Raji (cell line): ENCODE results near the gene PREX1.

Experiments
- POLR2A ChIP-seq: IDR thresholded peaks from 2 replicates; pipeline ENCODE4 v1.6.1; 2011; ENCODE audit warnings: low read depth, low read length, control low read depth; ENCODE audit not compliant: insufficient read depth

PREX1 gene

DNA sequence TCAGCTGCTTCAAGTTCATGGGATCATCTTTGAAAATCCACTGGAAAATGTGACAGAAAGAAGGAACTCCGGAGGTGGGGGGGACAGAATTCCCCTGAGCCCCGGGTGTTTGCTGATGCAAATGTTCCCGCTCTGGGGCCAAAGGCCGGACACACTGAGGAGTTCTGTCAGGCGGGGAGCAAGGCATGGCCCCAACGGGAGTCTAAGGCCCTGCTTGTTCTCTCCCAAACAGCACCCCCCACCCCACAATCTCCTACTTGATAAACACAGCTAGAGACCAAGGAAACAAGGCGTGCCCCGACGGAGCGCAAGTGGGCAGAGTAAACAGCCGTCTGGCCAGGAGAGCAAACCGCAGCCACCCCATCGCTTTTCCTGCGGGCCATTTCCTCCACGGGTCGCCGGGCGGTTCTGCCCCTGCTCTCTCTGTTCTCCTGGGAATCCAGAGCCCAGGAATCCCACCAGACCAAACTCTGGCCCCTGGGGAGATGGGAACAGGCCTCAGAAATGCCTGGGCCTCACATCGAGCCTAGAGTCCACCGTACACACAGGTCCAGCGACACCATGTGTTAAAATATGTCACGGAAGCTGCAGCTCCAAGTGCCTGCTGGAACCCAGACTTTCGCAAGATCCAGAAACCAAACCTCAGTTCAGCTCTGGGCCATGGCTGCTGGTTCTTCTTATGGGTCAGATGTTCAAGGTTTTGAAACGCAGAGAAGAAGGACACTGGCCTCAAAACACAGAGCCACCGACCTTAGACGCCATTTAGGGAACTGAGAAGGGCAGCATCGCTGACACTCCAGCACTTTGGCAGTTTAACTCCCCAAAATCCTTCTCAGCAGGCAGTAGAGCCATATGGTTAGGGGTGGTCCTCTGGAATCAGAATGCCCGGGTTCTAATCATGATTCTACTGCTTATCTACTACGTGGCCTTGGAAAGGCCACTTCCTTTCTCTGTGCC lies 104.2 kb downstream of the PREX1 start:
- TF ChIP-seq POLR2A = no peak

- no peak for TF ChIP-seq POLR2A
These were observed 105.0 kb downstream of the PREX1 start for GRCh38 chr20:48722737-48723191.

- TF ChIP-seq POLR2A = no peak
These were observed 105.6 kb downstream of the PREX1 start for GRCh38 chr20:48722002-48722731.

- TF ChIP-seq POLR2A = no peak
These were observed 106.3 kb downstream of the PREX1 start for GRCh38 chr20:48721324-48722001.

- TF ChIP-seq POLR2A = no peak
These were observed 107.4 kb downstream of the PREX1 start for GRCh38 chr20:48720256-48720985.

- no peak for TF ChIP-seq POLR2A
These were observed 108.1 kb downstream of the PREX1 start for GRCh38 chr20:48719598-48720255.

DNA sequence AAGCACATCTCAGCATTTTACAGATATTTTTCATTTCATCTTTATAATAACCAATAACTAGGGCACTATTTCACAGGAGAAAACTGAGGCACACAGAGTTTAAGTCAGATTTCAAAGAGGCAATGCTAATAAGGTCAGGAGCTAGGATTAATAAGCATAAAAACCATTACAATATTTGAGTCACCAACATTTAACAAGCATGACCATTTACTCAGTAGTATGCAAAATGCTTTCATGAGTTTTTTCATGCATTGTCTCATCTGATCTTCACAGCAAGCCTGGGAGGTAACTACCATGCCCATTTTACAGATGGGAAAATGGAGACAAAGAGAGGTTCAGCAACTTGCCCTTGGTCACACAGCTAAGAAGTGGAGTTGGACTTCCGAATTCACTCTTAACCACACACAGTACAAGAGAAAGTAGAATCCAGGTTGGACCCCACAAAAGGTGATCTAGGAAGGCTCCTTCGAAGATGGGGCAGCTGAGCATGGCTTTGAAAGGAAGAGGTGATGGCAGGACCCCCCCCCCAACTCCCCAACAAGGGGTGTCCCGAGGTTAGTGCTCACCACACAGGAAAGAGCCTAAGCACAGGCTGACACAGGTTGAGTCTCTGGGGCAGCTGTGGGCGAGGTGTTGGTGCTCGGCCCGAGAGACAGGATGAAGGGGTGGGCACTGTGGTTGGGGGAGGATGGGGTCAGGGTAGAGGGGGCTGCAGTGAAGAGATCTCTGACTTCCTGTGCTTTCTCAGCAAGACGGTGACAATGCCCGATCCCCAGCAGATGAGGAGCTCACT lies 108.8 kb downstream of the PREX1 start:
- no peak for TF ChIP-seq POLR2A

GRCh38 chr20:48717680-48718223 lies 110.0 kb downstream of the PREX1 start:
- no peak for TF ChIP-seq POLR2A

DNA sequence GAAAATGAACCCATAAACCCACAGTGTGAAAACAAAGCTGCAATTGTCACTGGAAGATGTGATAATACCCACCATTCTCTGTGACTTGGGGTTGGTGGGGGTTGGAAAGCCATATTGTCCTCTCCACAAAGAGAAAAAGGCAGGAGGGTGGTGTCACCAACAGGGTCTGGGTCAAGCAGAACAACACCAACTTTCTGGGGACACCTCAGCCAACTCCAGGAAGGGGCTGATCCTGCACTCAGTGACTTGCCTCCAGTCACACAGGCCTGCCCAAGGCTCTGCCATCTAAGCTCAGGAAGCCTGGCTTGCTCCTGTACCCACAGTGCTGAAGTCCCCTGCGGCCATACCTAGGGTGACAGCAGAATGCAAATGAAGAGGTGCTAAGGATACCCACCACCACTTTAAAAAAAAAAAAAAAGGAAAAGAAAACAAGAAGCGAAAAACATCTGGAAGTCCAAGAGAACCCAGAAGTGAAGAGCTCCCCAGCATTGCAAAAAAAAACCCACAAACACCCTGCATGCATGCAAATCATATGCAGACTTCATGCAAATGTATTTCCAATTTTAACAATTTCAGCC lies 110.6 kb downstream of the PREX1 start:
- no peak for TF ChIP-seq POLR2A

- TF ChIP-seq POLR2A = no peak
These were observed 111.3 kb downstream of the PREX1 start for GRCh38 chr20:48716541-48716940.

GRCh38 chr20:48716086-48716485 lies 111.7 kb downstream of the PREX1 start:
- no peak for TF ChIP-seq POLR2A

DNA sequence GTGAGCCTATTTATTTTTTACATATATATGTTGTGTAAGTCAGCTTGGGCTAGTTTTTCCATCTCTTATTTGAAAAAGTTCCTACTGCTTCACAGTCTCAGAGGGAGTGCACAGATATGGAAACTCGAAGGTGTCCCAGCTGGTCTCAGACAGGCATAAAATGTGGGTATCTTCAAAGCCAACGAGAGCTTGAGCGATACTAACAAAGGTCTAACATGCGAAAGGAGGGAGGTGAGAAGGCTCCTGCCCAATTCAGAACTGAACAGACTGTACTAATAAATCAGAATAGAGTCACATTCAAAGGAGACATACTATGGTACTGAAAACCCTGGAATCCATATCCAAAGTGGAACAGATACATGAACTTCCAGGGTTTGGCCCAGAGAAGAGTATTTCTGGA lies 113.0 kb downstream of the PREX1 start:
- TF ChIP-seq POLR2A = no peak
